ENCODE results near the gene USP7. TPM values are rescaled to one million over a fixed set of nuclear protein-coding genes. Genes with fewer than 3 reads are reported as not detected.
"Not testable (repeated sequence)": the region's sequence is repeated elsewhere in the genome, so short reads cannot be mapped to it uniquely, and the experiment has no call there.

The USP7 gene
- total RNA-seq, 4 donors from 2014 or later: 57.9 to 93.6 (median 85.5) TPM

GRCh38 chr16:8990445-8990844 lies 26.7 kb upstream of the USP7 start:
- no peaks in the 10 kb centered on the region for H3K9me3 ChIP-seq
- intact Hi-C loops (cut with DNase I): no loop called here
- no peak overlapping the region for H3K4me3 ChIP-seq (replicated peaks in 1 of 3)
- DNase-seq: no peak
- no peaks in the 10 kb centered on the region for H3K4me1 ChIP-seq
- H3K27me3 ChIP-seq: no peaks in the 10 kb centered on the region
- H3K27ac ChIP-seq: no peak overlapping the region
- H3K36me3 ChIP-seq: no peaks in the 10 kb centered on the region
- WGBS, 2 donors: 51 to 59% methylated on average over 8 of the region's 8 CpGs
- TF ChIP-seq POLR2A (IDR thresholded peaks at IDR 0.05) (no peak), CTCF (IDR thresholded peaks at IDR 0.05) (no peak)

- H3K4me3 ChIP-seq (replicated peaks in 1 of 3): no peak overlapping the region
- H3K27me3 ChIP-seq: no peaks in the 10 kb centered on the region
- no peaks in the 10 kb centered on the region for H3K36me3 ChIP-seq
- TF ChIP-seq POLR2A (IDR thresholded peaks at IDR 0.05): no peak
- TF ChIP-seq CTCF (IDR thresholded peaks at IDR 0.05): no peak
- H3K27ac ChIP-seq: no peak overlapping the region
- H3K9me3 ChIP-seq: no peaks in the 10 kb centered on the region
- 72 to 77% methylated on average over 8 to 12 of the region's 16 CpGs for WGBS, 2 donors
- no peaks in the 10 kb centered on the region for H3K4me1 ChIP-seq
- no peak for DNase-seq
- intact Hi-C loops (cut with DNase I): no loop called here
Measured at GRCh38 chr16:8989099-8989878, 25.6 kb upstream of the USP7 start.

- no peaks in the 10 kb centered on the region for H3K27me3 ChIP-seq
- intact Hi-C loops (cut with DNase I): no loop called here
- TF ChIP-seq POLR2A (IDR thresholded peaks at IDR 0.05) (no peak), CTCF (IDR thresholded peaks at IDR 0.05) (no peak)
- WGBS, 2 donors: 80 to 90% methylated on average over 5 of the region's 5 CpGs
- H3K9me3 ChIP-seq: no peaks in the 10 kb centered on the region
- H3K4me1 ChIP-seq: no peaks in the 10 kb centered on the region
- no peak overlapping the region for H3K4me3 ChIP-seq (replicated peaks in 1 of 3)
- no peaks in the 10 kb centered on the region for H3K36me3 ChIP-seq
- no peak overlapping the region for H3K27ac ChIP-seq
- no peak for DNase-seq
Measured at GRCh38 chr16:8986818-8987191, 23.1 kb upstream of the USP7 start.

GRCh38 chr16:8986111-8986510 lies 22.4 kb upstream of the USP7 start:
- no peak for TF ChIP-seq CTCF (IDR thresholded peaks at IDR 0.05)
- no peak for TF ChIP-seq POLR2A (IDR thresholded peaks at IDR 0.05)
- H3K4me1 ChIP-seq: no peaks in the 10 kb centered on the region
- no peaks in the 10 kb centered on the region for H3K27me3 ChIP-seq
- intact Hi-C loops (cut with DNase I): no loop called here
- H3K9me3 ChIP-seq: no peaks in the 10 kb centered on the region
- WGBS, 2 donors: 79 to 83% methylated on average over 6 of the region's 6 CpGs
- H3K36me3 ChIP-seq: no peaks in the 10 kb centered on the region
- H3K27ac ChIP-seq: no peak overlapping the region
- DNase-seq: no peak
- no peak overlapping the region for H3K4me3 ChIP-seq (replicated peaks in 1 of 3)

GRCh38 chr16:8982816-8983215 lies 19.1 kb upstream of the USP7 start:
- Histone ChIP-seq H3K27me3 (no peaks in the 10 kb centered on the region), H3K4me1 (no peaks in the 10 kb centered on the region), H3K9me3 (no peaks in the 10 kb centered on the region), H3K27ac (no peak overlapping the region), H3K36me3 (no peaks in the 10 kb centered on the region), H3K4me3 (replicated peaks in 1 of 3) (no peak overlapping the region)
- DNase-seq: no peak
- no peak for TF ChIP-seq POLR2A (IDR thresholded peaks at IDR 0.05)
- TF ChIP-seq CTCF (IDR thresholded peaks at IDR 0.05): no peak
- intact Hi-C loops (cut with DNase I): no loop called here
- 85% methylated on average over 7 of the region's 7 CpGs for WGBS, 2 donors

GRCh38 chr16:8981901-8982300 lies 18.2 kb upstream of the USP7 start:
- H3K36me3 ChIP-seq; H3K9me3 ChIP-seq; H3K27me3 ChIP-seq; DNase-seq; H3K4me1 ChIP-seq; H3K27ac ChIP-seq; intact Hi-C loops (cut with DNase I); H3K4me3 ChIP-seq (replicated peaks in 1 of 3): not testable (repeated sequence)
- WGBS, 2 donors: 94% methylated on average over 18 to 25 of the region's 31 CpGs

- H3K27me3 ChIP-seq; DNase-seq; H3K4me1 ChIP-seq; H3K27ac ChIP-seq; H3K36me3 ChIP-seq; intact Hi-C loops (cut with DNase I); H3K9me3 ChIP-seq; H3K4me3 ChIP-seq (replicated peaks in 1 of 3): not testable (repeated sequence)
- WGBS, 2 donors: 85 to 89% methylated on average over 3 of the region's 3 CpGs
Measured at GRCh38 chr16:8976189-8976588, 12.5 kb upstream of the USP7 start.
